NB4 (cell line): Measurements from ENCODE around the gene ADAMTS18.
"Not testable (repeated sequence)": the region's sequence is repeated elsewhere in the genome, so short reads cannot be mapped to it uniquely, and the experiment has no call there.

ENCODE experiments used
- DNase-seq: peaks from one replicate; pipeline ENCODE4 v3.0.0; 2010; ENCODE audit warnings: low read depth
- H3K4me3 ChIP-seq: one replicate; pipeline ENCODE4 v1.5.1; 2011; ENCODE audit warnings: mild to moderate bottlenecking, low read depth, low read length, moderate library complexity
- MAX ChIP-seq: IDR thresholded peaks from 2 replicates; pipeline ENCODE4 v1.6.1; 2011; ENCODE audit warnings: low read depth, low read length
- MYC ChIP-seq: IDR thresholded peaks from 2 replicates; pipeline ENCODE4 v1.6.1; 2011; ENCODE audit warnings: low read depth, low read length
- POLR2A ChIP-seq: IDR thresholded peaks from 2 replicates; pipeline ENCODE4 v1.6.1; 2011; ENCODE audit warnings: mild to moderate bottlenecking; ENCODE audit not compliant: insufficient read length; ENCODE audit errors: extremely low read depth
- TF ChIP-seq, protein P1 (sequence below): IDR thresholded peaks from one replicate; pipeline ENCODE4 v1.5.1; 2012; ENCODE audit warnings: low read depth, low read length

The ADAMTS18 gene

GRCh38 chr16:77467821-77468335, 33.0 kb upstream of the ADAMTS18 start:
- TF ChIP-seq MAX (no peak), POLR2A (no peak), MYC (no peak)
- TF ChIP-seq, protein P1, sequence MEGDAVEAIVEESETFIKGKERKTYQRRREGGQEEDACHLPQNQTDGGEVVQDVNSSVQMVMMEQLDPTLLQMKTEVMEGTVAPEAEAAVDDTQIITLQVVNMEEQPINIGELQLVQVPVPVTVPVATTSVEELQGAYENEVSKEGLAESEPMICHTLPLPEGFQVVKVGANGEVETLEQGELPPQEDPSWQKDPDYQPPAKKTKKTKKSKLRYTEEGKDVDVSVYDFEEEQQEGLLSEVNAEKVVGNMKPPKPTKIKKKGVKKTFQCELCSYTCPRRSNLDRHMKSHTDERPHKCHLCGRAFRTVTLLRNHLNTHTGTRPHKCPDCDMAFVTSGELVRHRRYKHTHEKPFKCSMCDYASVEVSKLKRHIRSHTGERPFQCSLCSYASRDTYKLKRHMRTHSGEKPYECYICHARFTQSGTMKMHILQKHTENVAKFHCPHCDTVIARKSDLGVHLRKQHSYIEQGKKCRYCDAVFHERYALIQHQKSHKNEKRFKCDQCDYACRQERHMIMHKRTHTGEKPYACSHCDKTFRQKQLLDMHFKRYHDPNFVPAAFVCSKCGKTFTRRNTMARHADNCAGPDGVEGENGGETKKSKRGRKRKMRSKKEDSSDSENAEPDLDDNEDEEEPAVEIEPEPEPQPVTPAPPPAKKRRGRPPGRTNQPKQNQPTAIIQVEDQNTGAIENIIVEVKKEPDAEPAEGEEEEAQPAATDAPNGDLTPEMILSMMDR = no peak
- H3K4me3 ChIP-seq = no peak overlapping the region
- peak; percentile 4 for DNase-seq

DNA sequence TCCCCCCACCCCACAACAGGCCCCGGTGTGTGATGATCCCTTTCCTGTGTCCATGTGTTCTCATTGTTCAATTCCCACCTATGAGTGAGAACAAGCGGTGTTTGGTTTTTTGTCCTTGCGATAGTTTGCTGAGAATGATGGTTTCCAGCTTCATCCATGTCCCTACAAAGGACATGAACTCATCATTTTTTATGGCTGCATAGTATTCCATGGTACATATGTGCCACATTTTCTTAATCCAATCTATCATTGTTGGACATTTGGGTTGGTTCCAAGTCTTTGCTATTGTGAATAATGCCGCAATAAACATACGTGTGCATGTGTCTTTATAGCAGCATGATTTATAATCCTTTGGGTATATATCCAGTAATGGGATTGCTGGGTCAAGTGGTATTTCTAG, 28.8 kb upstream of the ADAMTS18 start:
- not testable (repeated sequence) for DNase-seq, H3K4me3 ChIP-seq

DNA sequence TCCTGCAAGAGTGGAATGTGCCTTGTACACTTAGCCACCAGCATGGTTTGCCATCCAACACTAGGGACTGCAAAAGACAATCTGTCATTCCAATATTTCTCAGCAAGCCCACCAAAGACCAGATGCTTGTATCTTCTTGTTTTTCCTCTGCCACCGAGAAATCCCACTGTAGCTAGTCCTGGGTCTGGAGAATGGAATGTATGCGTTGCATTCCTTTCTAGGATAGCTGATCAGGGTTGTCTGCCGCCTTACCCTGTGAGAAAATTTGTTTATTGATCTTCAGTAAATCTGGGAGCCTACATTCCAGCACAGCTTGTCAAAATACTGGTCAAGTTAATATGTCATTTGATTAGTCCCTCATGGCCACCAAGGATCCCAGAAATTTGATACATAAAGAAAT, 28.1 kb upstream of the ADAMTS18 start:
- H3K4me3 ChIP-seq = no peak overlapping the region
- no peak for TF ChIP-seq MYC
- TF ChIP-seq POLR2A = no peak
- TF ChIP-seq MAX = no peak
- TF ChIP-seq, protein P1 = no peak
- DNase-seq = no peak

DNA sequence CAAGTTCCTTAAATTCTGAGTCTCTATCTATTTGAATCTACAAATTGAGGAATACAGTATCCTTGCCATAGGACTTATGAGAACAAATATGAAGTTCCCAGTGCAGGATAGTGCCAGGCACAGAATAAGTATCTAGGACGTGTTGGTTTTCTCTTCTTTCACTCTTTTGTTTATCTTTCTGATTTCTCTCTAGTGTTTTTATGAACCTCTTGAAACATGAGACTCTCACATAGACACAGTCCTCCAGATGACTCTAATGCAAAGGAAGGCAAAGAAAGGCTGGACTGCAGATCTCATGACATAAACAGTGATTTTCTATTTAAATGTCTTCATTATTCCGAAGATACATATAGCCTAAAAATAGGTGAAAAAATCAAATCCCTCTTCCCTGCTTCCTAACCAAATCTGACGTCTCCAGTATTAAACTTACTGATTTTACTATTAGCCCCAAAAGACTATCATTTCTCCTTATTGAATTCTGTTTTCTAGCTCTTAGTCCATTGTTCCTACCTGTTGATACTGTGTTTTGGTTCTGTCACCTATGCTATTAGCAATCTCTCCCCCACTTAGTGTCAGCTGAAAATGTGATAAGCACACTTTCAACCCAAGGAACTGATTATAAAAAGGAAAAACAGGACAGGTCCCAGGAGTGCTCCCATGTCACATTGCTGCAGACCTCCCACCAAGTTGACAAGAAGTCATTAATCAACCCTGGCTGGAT, 24.9 kb upstream of the ADAMTS18 start:
- no peak overlapping the region for H3K4me3 ChIP-seq
- no peak for DNase-seq
- TF ChIP-seq, protein P1 = no peak
- TF ChIP-seq POLR2A = no peak
- no peak for TF ChIP-seq MYC
- TF ChIP-seq MAX = no peak

- DNase-seq = no peak
- no peak overlapping the region for H3K4me3 ChIP-seq
- no peak for TF ChIP-seq MAX
- TF ChIP-seq, protein P1 = no peak
Measured at GRCh38 chr16:77457046-77457445, 22.2 kb upstream of the ADAMTS18 start.

DNA sequence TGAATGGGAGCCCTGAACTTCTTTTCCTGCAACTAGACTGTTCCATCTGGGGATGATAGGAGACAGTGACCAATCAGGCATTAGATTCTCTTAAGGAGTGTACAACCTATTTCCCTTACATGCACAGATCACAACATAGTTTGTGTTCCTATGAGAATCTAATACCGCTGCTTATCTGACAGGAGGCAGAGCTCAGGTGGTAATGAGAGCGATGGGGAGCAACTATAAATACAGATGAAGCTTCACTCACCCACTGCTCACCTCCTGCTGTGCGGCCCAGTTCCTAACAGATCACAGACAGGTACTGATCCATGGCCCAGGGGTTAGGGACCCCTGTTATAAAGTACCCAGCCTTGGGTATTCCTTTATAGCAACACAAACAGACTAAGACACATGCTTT, 17.4 kb upstream of the ADAMTS18 start:
- no peak for TF ChIP-seq MYC
- TF ChIP-seq, protein P1 = no peak
- no peak for TF ChIP-seq MAX
- no peak for TF ChIP-seq POLR2A
- H3K4me3 ChIP-seq = no peak overlapping the region
- no peak for DNase-seq
